GM19467 (cell line): ENCODE measurements around the gene NFU1.
"Not testable (repeated sequence)": the region's sequence is repeated elsewhere in the genome, so short reads cannot be mapped to it uniquely, and the experiment has no call there.

ENCODE experiments used
- ATAC-seq: cut with Tn5 transposase; IDR thresholded peaks from one replicate; pipeline ENCODE4 v1.9.1; 2021; ENCODE audit warnings: mild to moderate bottlenecking, moderate library complexity; ENCODE audit not compliant: unreplicated experiment

NFU1 gene

GRCh38 chr2:69389271-69389670 lies 48.0 kb downstream of the NFU1 start:
- no peak for ATAC-seq

GRCh38 chr2:69387770-69388481 lies 49.3 kb downstream of the NFU1 start:
- no peak for ATAC-seq

- peak; percentile 80 for ATAC-seq
These were observed 50.2 kb downstream of the NFU1 start, which contains the start of gene GFPT1 for GRCh38 chr2:69386789-69387734. Gene GFPT1 (minus strand): TSS chr2:69387227. CDS start chr2:69387071, 156 bp downstream.

GRCh38 chr2:69386360-69386759 lies 50.9 kb downstream of the NFU1 start:
- peak; percentile 9 for ATAC-seq

- no peak for ATAC-seq
These were observed 51.6 kb downstream of the NFU1 start for GRCh38 chr2:69385443-69386151.

- ATAC-seq = no peak
These were observed 52.6 kb downstream of the NFU1 start for GRCh38 chr2:69384618-69385081.

- no peak for ATAC-seq
These were observed 53.9 kb downstream of the NFU1 start for GRCh38 chr2:69383176-69383812.

- ATAC-seq = no peak
These were observed 54.7 kb downstream of the NFU1 start for GRCh38 chr2:69382547-69382946.

- ATAC-seq = no peak
These were observed 55.9 kb downstream of the NFU1 start for GRCh38 chr2:69381337-69381737.

GRCh38 chr2:69380072-69380917 lies 56.9 kb downstream of the NFU1 start:
- ATAC-seq = no peak

GRCh38 chr2:69376403-69376802 lies 60.8 kb downstream of the NFU1 start:
- no peak for ATAC-seq

- ATAC-seq = no peak
These were observed 61.5 kb downstream of the NFU1 start for GRCh38 chr2:69375494-69376353.

GRCh38 chr2:69372767-69373166 lies 64.5 kb downstream of the NFU1 start:
- ATAC-seq = no peak

GRCh38 chr2:69369802-69370201 lies 67.4 kb downstream of the NFU1 start:
- no peak for ATAC-seq

- ATAC-seq = no peak
These were observed 68.6 kb downstream of the NFU1 start for GRCh38 chr2:69368588-69368987.

- ATAC-seq = no peak
These were observed 77.9 kb downstream of the NFU1 start for GRCh38 chr2:69359371-69359770.

- no peak for ATAC-seq
These were observed 78.3 kb downstream of the NFU1 start for GRCh38 chr2:69358914-69359313.

GRCh38 chr2:69356471-69356870 lies 80.8 kb downstream of the NFU1 start:
- no peak for ATAC-seq

- ATAC-seq = not testable (repeated sequence)
These were observed 82.3 kb downstream of the NFU1 start for GRCh38 chr2:69354976-69355375.
